GM12873 (cell line): ENCODE results near the gene CEP112.

ENCODE experiments used
- CTCF ChIP-seq: IDR thresholded peaks from 2 replicates; pipeline ENCODE4 v1.5.1; 2012; ENCODE audit warnings: low read depth, mild to moderate bottlenecking, moderate library complexity, low read length, control low read depth; ENCODE audit not compliant: insufficient read depth; ENCODE audit errors: missing control alignments

CEP112 gene

GRCh38 chr17:66191593-66192377 lies at the start of gene CEP112:
Gene CEP112 (minus strand): TSS chr17:66192133.
- no peak for TF ChIP-seq CTCF

GRCh38 chr17:66240630-66241029 lies 48.7 kb upstream of the CEP112 start:
- TF ChIP-seq CTCF, result no peak

GRCh38 chr17:66240013-66240412 lies 48.1 kb upstream of the CEP112 start:
- no peak for TF ChIP-seq CTCF

GRCh38 chr17:66235377-66235994 lies 43.6 kb upstream of the CEP112 start:
- TF ChIP-seq CTCF, result no peak

GRCh38 chr17:66234611-66235010 lies 42.7 kb upstream of the CEP112 start:
- TF ChIP-seq CTCF, result no peak

- no peak for TF ChIP-seq CTCF
These were observed 41.3 kb upstream of the CEP112 start for GRCh38 chr17:66233023-66233753.
